ENCODE data around the gene TTLL7. TPM values are rescaled to one million over a fixed set of nuclear protein-coding genes. Genes with fewer than 3 reads are reported as not detected.

The TTLL7 gene
- total RNA-seq, 4 donors from 2014 or later: 0.95 to 7.6 (median 3.8) TPM

- intact Hi-C loops (cut with DNase I; ENCODE audit: low total_unique reads): no loop called here
- TF ChIP-seq POLR2A (IDR thresholded peaks at IDR 0.05) (no peak), CTCF (IDR thresholded peaks at IDR 0.05) (no peak)
- no peak for DNase-seq (ENCODE audit: low spot score in 2 of 2)
- H3K4me3 ChIP-seq (ENCODE audit: low read depth, poor library complexity, severe bottlenecking): no peak overlapping the region
Observed at GRCh38 chr1:83928396-83928795, 70.5 kb downstream of the TTLL7 start.

GRCh38 chr1:83927701-83928100 lies 71.2 kb downstream of the TTLL7 start:
- TF ChIP-seq CTCF (IDR thresholded peaks at IDR 0.05) (no peak), POLR2A (IDR thresholded peaks at IDR 0.05) (no peak)
- intact Hi-C loops (cut with DNase I; ENCODE audit: low total_unique reads): no loop called here
- DNase-seq (ENCODE audit: low spot score in 2 of 2): no peak
- 59 to 61% methylated on average over 1 of the region's 1 CpG for WGBS, 2 donors
- no peak overlapping the region for H3K4me3 ChIP-seq (ENCODE audit: low read depth, poor library complexity, severe bottlenecking)

- no peak for DNase-seq (ENCODE audit: low spot score in 2 of 2)
- no peak overlapping the region for H3K4me3 ChIP-seq (ENCODE audit: low read depth, poor library complexity, severe bottlenecking)
- TF ChIP-seq POLR2A (IDR thresholded peaks at IDR 0.05): no peak
- no peak for TF ChIP-seq CTCF (IDR thresholded peaks at IDR 0.05)
- intact Hi-C loops (cut with DNase I; ENCODE audit: low total_unique reads): no loop called here
Observed at GRCh38 chr1:83927061-83927460, 71.9 kb downstream of the TTLL7 start.

- no peak for TF ChIP-seq POLR2A (IDR thresholded peaks at IDR 0.05)
- no peak for TF ChIP-seq CTCF (IDR thresholded peaks at IDR 0.05)
- WGBS, 2 donors: 82 to 84% methylated on average over 2 of the region's 2 CpGs
- intact Hi-C loops (cut with DNase I; ENCODE audit: low total_unique reads): no loop called here
Observed at GRCh38 chr1:83923553-83923952, 75.4 kb downstream of the TTLL7 start.

GRCh38 chr1:83922431-83922830 lies 76.5 kb downstream of the TTLL7 start:
- H3K4me3 ChIP-seq (ENCODE audit: low read depth, poor library complexity, severe bottlenecking): no peak overlapping the region
- 4 to 100% methylated on average over 1 of the region's 1 CpG for WGBS, 2 donors
- intact Hi-C loops (cut with DNase I; ENCODE audit: low total_unique reads): no loop called here
- DNase-seq (ENCODE audit: low spot score in 2 of 2): no peak
- TF ChIP-seq POLR2A (IDR thresholded peaks at IDR 0.05) (no peak), CTCF (IDR thresholded peaks at IDR 0.05) (no peak)

More at GRCh38 chr1:83923553-83923952, 75.4 kb downstream of the TTLL7 start:
- DNase-seq (ENCODE audit: low spot score in 2 of 2): no peak
- no peak overlapping the region for H3K4me3 ChIP-seq (ENCODE audit: low read depth, poor library complexity, severe bottlenecking)

- no peak overlapping the region for H3K4me3 ChIP-seq (ENCODE audit: low read depth, poor library complexity, severe bottlenecking)
- WGBS, 2 donors: 86 to 92% methylated on average over 1 of the region's 1 CpG
- TF ChIP-seq POLR2A (IDR thresholded peaks at IDR 0.05): no peak
- no peak for TF ChIP-seq CTCF (IDR thresholded peaks at IDR 0.05)
- DNase-seq (ENCODE audit: low spot score in 2 of 2): no peak
- intact Hi-C loops (cut with DNase I; ENCODE audit: low total_unique reads): no loop called here
Observed at GRCh38 chr1:83920320-83920719, 78.6 kb downstream of the TTLL7 start.
